Occipital lobe (tissue), 2 donors: Measurements from ENCODE around the gene EVC2. TPM values are rescaled to one million over a fixed set of nuclear protein-coding genes. Genes with fewer than 3 reads are reported as not detected.
"Not testable (repeated sequence)": the region's sequence is repeated elsewhere in the genome, so short reads cannot be mapped to it uniquely, and the experiment has no call there.

Source experiments
- DNase-seq: peaks from one replicate; lab custom pipeline; 2025; lab: John Stamatoyannopoulos, UW
- total RNA-seq: library from RNA; depleted of rRNA; stranded (reverse); fragments of >200 nt; gene quantifications from one replicate; pipeline ENCODE4 v1.2.3, GENCODE V29; 2014

EVC2 gene
- total RNA-seq, 1 donor from 2014 or later, result 2.5 TPM

DNA sequence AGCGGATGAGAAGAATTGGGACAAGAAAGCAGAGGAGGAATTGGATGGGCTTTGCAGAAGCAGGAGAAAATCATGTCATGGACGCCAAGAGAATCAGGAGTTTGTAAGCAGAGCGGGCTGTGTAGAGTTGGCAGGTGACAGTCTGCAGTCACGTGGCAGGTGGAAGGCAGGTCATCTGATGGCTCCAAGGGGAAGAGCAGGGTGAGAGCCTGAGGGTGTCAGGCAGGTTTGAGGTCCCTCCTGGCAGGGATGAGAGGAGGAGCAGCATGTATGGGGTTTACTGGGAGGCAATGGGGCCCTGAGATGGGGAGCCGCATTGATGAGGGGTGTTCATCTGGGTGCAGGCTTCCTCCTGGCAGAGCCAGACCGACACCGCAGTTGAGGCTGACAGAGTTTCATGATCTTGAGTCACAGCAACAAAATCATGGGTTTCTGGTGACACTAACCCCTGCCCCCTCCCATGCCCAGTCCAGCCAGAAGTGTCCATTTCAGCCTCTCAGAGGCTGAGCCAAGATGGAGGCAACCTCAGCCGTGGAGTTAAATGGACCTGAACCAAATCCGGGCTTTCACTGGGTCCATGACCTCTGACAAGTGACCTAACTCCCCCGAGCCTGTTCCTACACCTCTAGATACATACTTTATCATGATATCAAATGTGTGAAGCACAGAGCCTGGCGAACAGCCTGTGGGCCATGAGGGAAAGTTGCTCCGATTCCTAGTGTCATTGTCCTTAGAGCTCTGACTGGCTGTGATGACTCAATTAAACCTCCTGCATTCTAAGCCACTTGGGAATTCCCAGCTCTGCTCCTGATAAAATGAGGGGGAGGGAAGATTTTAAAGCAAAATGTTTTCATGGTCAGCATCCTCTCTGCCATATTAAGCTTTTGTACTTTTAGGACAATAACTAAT lies 38.7 kb upstream of the EVC2 start:
- no peak for DNase-seq

DNA sequence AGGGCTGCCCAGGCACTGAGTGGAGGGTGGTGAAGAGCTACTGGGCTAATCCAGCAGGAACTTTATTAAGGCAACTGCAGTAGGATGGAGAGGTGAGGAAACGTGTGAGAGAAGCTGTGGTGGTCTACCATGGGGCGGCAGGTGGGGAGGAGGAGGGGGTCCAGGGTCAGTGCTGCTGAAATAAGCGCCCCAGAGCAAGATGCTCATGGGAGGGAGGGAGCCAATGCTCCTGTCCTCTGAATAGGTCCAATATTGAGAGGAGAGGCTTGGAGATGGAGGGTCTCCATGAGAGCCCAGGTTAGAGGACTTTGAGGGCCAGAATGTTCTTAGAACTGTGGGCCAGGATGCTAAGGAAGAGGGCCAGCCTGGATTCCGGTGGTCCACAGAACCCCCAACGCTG lies 37.9 kb upstream of the EVC2 start:
- DNase-seq, result no peak

GRCh38 chr4:5742968-5743367 lies 34.6 kb upstream of the EVC2 start:
- no peak for DNase-seq

DNA sequence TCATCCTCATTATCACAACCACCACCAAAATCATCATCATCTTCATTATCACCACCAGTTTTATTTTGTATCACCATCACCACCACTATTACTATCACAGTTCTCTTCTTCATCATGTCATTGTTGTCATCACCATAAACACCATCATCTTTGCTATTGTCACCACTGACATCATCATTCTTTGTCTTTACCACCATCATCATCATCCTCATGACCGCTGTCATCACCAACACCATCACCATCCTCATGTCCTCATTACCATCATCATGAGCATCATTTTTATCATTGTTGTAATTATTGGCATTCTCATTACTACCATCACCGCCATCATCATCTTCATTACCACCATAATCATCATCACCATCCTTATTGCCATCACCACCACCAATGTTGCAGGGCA lies 34.0 kb upstream of the EVC2 start:
- DNase-seq, result no peak

GRCh38 chr4:5738061-5738460 lies 29.7 kb upstream of the EVC2 start:
- DNase-seq, result no peak

DNA sequence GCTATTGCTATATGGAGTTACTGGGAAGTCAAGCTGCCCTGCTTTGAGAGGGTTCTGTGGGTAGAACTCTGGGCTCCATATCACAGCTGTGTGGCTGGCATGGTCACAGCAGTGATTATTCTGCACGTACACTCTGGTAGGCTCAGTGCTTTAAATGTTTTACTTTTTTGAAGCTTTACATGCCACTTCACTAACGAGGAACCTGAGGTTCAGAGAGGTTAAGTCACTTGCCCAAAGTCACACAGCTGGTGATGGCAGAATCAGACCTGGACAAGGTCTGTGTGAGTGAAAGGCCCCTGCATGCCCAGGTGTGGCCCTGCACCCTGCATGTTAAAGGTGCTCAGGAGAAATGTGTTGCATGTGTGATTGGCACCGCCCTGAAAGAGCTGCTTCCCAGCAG lies 27.1 kb upstream of the EVC2 start:
- DNase-seq, result no peak

GRCh38 chr4:5734853-5735252 lies 26.5 kb upstream of the EVC2 start:
- DNase-seq, result no peak

DNA sequence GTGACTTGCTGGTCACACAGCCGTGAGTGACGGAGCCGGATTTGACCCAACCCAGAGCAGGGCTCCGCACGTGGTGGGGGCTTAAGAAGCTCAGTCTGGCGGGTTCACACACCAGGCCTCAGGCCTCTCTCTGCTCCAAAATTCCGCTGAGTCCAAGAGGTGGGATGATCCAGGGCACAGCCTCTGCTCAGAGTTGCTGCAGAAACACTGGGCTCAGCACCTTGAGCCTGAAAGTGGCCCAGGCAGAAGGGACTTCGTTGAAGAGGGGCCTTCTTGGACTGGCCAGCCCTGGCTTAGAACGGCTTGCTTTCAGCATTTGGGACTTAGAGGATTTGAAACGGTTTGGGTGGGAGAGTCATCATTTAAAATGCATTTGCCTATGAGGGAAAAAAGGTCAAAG lies 23.8 kb upstream of the EVC2 start:
- DNase-seq, result no peak

DNA sequence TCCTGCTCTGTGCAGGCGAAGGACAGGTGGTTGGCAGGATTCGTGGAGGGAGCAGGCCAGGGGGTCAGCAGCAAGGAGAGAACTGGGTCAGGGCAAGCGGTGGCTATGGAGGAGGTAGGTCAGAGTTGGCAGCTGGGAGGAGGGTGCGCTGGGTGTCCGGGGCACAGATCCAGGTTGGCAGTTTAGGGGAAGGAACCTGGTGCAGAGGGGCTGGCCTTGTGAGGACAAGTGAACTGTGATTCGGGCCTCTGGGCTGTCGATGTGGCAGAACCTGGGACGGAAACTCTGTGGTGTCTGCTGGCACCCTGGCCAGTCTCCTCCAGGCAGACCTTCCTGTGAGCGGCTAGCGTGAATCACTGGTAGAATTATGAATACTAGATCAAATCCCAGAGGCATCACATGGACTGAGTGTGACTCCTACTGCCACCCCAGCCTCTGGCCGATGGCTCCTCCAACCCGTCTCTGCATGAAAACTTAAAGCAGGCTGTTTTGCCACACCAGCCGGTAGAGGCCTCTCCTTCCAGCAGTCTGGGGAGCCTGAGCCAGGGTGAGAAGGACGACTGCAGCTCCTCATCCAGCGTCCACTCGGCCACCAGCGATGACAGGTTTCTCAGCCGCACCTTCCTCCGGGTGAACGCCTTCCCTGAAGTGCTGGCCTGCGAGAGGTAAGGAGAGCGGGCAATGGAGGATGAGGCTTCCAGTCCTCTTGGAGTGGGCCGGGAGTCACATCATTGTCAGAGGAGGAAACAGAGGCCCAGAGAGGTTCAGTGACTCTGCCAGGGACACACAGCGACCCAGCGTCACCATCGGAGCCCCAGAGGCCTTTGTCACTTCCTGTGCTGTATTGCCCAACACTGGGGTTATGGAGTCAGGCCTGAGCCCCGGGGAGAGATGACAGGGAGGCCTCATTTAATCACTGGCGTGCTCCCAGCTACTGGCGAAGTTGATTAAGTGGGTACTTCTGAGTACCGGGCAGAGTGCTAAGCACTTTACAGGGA lies 22.9 kb upstream of the EVC2 start:
- no peak for DNase-seq

GRCh38 chr4:5730436-5730835 lies 22.1 kb upstream of the EVC2 start:
- no peak for DNase-seq

- DNase-seq, result not testable (repeated sequence)
These were observed 20.1 kb upstream of the EVC2 start for GRCh38 chr4:5728412-5728811.

DNA sequence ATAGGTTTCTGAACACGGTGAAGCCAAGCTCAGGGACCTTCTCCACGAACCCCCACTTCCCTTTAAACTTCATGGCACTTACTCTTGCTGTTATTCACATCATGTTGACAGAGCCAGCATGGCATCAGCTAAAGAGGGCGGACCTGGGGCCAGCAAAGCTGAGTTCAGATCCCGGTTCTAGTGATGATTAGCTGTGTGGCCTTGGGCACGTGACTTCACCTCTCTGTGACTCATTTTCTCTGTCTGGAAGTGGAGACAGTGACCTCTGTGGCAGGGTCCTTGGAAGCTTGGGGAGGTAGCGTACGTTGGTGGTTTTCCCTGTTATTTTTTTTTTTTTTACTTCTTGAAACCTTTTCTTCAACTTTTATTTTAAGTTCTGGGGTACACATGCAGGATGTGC lies 16.0 kb upstream of the EVC2 start:
- DNase-seq, result no peak

DNA sequence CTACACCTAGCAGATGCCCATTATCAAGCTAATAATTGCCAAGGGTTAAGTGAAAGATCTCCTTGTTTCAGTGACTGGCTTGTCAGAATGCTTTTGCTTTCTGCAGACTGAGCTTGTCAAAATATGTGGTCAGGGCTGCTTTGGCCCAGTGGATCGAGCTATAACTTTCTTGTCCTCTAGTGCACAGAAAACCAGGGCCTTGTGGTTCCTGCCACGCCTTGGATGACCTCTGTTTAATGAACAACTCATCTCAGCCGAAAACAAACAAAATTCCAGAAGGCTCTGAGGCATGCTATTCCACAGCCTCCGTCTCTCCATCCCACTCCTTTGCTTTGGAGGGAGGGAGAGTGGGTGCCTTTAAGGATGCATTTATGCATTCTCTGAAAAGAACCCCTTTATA lies 14.0 kb upstream of the EVC2 start:
- DNase-seq, result no peak

DNA sequence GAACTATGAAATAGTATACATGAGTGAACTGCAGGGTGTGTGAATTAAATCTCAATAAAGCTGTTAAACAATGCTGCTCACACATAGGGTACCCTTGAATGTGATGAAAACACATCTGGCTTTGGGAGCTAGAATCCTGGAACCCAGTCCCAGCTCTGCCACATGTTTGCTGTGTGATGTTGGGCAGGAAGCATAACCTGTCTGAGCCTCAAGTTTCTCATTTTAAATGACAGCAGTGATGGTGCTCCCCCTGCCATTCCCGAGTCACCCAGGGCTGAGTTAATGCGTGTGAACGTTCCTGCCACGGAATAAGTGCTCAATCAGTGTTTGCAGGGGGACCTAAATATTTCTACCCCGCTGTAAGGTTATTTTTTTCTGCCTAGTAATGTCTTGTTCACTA lies 13.6 kb upstream of the EVC2 start:
- DNase-seq, result no peak

DNA sequence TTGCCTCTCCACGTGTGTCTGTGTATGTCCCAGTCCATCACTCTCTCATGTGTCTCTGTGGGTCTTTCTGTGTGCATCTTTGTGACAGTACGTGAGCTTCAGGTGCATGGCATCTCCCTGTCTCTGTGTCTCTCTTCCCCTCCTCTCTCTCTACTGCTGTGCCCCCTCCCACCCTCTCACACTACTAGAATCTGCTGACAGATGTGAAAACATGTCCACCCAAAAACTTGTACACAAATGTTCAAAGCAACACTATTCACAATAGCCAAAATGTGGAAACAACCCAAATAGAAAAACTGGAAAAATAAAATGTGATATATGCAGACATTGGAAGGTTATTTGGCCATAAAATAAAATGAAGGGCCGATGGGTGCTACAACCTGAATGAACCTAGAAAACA lies 12.6 kb upstream of the EVC2 start:
- DNase-seq, result no peak

DNA sequence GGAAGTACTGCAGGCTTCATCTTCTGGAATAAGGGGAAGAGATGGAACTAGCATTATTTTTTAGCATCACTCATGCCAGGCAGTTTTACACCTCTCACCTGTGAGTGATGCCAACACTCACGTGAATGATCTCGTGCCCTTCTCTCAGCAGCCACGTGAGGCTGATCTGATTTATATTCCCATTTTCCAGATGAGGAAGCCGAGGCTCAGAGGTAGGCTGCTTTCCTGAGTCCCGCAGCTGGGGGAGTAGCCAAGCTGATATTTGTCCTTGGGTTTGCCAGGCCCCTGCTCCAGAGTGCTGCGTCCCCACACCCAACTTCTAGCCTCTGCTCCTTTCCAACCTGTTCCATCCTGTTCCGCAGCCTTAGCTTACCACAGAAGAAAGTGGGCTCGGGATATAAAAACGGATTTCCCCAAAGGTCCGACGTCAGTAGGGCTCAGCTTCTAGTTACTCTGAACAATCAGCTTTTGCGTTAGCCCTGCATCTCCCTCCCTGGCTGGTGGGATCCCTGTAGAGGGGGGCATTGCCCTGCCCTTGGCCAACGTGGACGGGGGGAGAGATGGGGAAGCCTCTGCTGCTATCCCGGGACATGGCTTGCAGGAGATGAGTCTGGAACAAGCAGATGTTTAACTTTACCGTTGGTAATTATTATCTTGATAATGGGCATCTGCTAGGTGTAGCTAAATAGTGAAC lies 11.9 kb upstream of the EVC2 start:
- no peak for DNase-seq

DNA sequence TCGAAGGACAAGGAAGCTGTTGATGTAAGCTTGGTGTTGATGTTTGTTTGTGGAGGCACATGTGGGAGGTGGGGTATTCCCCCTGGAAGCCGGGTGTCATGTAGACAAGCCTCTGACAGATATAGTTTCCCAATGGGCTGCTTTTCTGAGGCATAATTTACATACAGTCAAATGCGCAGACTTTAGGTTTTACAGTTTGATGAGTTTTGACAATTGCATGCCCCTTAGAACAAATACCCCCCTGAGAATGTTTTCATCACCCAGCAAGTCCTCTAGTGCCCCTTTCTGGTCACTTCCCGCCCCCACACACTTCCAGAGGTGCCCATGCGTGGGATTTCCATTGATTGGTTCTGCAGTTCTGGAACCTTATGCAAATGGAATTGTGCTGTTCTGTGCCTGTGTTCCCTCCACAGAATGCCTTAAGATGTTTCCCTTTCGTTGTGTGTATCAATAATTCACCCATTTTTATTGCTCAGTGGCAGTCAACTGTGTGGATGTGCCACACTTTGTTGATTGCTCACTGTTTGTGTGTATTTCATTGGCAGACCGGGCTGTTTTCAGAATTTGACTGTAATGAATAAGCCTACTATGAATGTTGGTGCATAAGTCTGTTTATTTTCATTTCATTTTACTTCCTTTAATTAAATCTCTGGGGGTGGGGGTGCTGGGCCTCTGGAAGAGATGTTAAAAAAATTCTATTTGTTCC lies 11.1 kb upstream of the EVC2 start:
- DNase-seq, result no peak

GRCh38 chr4:5718411-5718810 lies 10.1 kb upstream of the EVC2 start:
- no peak for DNase-seq

GRCh38 chr4:5717449-5718158 lies 9.2 kb upstream of the EVC2 start:
- DNase-seq, result no peak

DNA sequence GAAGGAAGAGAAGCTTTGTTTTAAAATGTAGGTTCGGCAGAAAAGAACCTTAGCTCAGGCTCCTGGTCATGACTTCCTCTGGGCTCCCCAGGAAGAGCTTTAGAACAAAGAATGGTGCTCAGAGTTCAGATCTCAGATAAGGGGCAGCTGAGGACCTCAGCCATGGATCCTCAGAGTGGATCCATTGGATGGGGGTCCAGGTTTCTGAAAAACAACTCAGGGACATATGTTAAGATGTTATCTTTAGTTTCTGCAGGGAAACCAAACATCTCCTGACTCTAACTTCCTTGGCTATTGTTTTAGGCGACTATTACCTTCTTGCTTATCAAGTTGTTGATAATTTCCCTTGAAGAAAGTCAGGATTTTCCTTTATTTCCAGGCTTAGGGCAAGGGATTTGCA lies 8.0 kb upstream of the EVC2 start:
- no peak for DNase-seq

- DNase-seq, result no peak
These were observed 7.0 kb upstream of the EVC2 start for GRCh38 chr4:5715357-5715756.
